Transverse colon (tissue), 4 donors: ENCODE measurements around the gene ZDHHC13. TPM values are rescaled to one million over a fixed set of nuclear protein-coding genes. Genes with fewer than 3 reads are reported as not detected.

Experiments used
- DNase-seq: peaks from one replicate; pipeline ENCODE4 v3.0.0-alpha.2; 2019
- H3K27ac ChIP-seq, 4 donors: fragments of 200-600 bp; sonication (generic); 2 replicates each; pipeline ENCODE4 v1.5.1; 2016 to 2018; ENCODE audit warnings: inconsistent platforms in 4 of 4
- H3K27me3 ChIP-seq: fragments of 200-600 bp; sonication (generic); 2 replicates; pipeline ENCODE4 v1.5.1; 2017; ENCODE audit warnings: inconsistent platforms
- H3K36me3 ChIP-seq, 4 donors: fragments of 200-600 bp; sonication (generic); 2 replicates each; pipeline ENCODE4 v1.5.1; 2017 to 2019; ENCODE audit warnings: inconsistent platforms in 4 of 4
- H3K4me1 ChIP-seq, 4 donors: fragments of 200-600 bp; sonication (generic); 2 replicates each; pipeline ENCODE4 v1.5.1; 2017 to 2020; ENCODE audit warnings: inconsistent platforms in 4 of 4
- H3K4me3 ChIP-seq, 4 donors: fragments of 200-600 bp; sonication (generic); 1 replicate in 1 of 4; 2 replicates in 3 of 4; pipeline versions ENCODE4 v1.5.1 to v1.6.1; 2017 to 2019; ENCODE audit warnings: inconsistent platforms in 4 of 4
- H3K9me3 ChIP-seq, 2 donors: fragments of 200-600 bp; sonication (generic); 2 replicates each; pipeline ENCODE4 v1.5.1; 2017 to 2019; ENCODE audit warnings: inconsistent platforms in 2 of 2
- EP300 ChIP-seq: sonication (generic); formaldehyde crosslinking; IDR thresholded peaks from one replicate; pipeline ENCODE4 v1.6.1; 2017; ENCODE audit warnings: antibody characterized with exemption, low read depth
- POLR2A ChIP-seq: fragments of 450-650 bp; IDR thresholded peaks from one replicate; pipeline ENCODE4 v1.6.1; 2016; ENCODE audit warnings: antibody characterized with exemption, mild to moderate bottlenecking, moderate library complexity
- POLR2AphosphoS5 ChIP-seq, 3 donors: sonication (generic); formaldehyde crosslinking; IDR thresholded peaks; one replicate each; pipeline ENCODE4 v1.6.1; 2016; ENCODE audit warnings: antibody characterized with exemption in 3 of 3
- WGBS, 2 donors: methylation state at CpG; one replicate each; pipeline ENCODE4 v1.1.5; 2018; ENCODE audit warnings: low coverage in 1 of 2; 5-methylcytosine and 5-hydroxymethylcytosine counted together
- in situ Hi-C, 4 donors: fragments of 200-750 bp; cut with MboI; loops; one replicate each; pipeline versions ENCODE4 v1.15.0 to v1.15.1; 2017; ENCODE audit warnings: low sequenced_read_pairs in 3 of 4, low pct_ligation_motif_present in 1 of 4, low pct_unique_long_range_greater_than_20kb in 1 of 4
- intact Hi-C: fragments of 100-400 bp; cut with DNase I; formaldehyde crosslinking; loops from one replicate; pipeline ENCODE4 v1.15.1; 2023; ENCODE audit warnings: low total_unique reads
- total RNA-seq, 4 donors: library from RNA; depleted of rRNA; stranded (reverse); fragments of >200 nt; gene quantifications; one replicate each; pipeline ENCODE4 v1.1.0, GENCODE V29; 2016
- TF ChIP-seq, protein P1 (sequence below), 5 experiments: fragments of 200-600 bp in 3 of 5; fragments of 450-650 bp in 2 of 5; sonication (generic) in 3 of 5; IDR thresholded peaks; 1 replicate in 2 of 5; 2 replicates in 3 of 5; pipeline ENCODE4 v1.5.1; 2016 to 2017; ENCODE audit warnings: antibody characterized with exemption in 5 of 5, inconsistent platforms in 3 of 5, mild to moderate bottlenecking in 2 of 5, moderate library complexity in 1 of 5

Gene ZDHHC13
- total RNA-seq, 4 donors from 2014 or later: 16.1 to 33.3 (median 28.3) TPM

DNA sequence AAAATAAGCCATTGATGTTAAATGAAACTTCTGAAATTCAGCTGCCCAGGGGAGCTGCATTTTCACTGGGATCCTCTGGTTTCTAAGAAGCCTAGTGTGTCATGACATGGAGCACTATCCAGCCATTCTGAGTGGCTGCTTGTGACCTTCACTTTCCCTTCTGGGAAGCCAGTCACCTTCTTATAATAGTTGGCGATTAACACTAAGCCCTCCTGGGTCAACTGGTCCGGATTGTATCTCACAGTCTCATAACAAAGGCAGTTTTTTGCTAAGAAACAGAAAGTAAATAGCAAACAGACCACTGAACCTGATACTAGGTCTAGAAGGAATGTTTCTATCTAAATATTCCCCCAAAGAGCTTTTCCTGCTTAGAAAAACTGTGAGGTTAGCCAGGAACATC is 76.9 kb downstream of the ZDHHC13 start:
- in situ Hi-C loops: no loop called here
- TF ChIP-seq EP300 (no peak), POLR2AphosphoS5 (IDR thresholded peaks at IDR 0.05) (no peak), POLR2A (no peak)
- TF ChIP-seq, protein P1, sequence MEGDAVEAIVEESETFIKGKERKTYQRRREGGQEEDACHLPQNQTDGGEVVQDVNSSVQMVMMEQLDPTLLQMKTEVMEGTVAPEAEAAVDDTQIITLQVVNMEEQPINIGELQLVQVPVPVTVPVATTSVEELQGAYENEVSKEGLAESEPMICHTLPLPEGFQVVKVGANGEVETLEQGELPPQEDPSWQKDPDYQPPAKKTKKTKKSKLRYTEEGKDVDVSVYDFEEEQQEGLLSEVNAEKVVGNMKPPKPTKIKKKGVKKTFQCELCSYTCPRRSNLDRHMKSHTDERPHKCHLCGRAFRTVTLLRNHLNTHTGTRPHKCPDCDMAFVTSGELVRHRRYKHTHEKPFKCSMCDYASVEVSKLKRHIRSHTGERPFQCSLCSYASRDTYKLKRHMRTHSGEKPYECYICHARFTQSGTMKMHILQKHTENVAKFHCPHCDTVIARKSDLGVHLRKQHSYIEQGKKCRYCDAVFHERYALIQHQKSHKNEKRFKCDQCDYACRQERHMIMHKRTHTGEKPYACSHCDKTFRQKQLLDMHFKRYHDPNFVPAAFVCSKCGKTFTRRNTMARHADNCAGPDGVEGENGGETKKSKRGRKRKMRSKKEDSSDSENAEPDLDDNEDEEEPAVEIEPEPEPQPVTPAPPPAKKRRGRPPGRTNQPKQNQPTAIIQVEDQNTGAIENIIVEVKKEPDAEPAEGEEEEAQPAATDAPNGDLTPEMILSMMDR (IDR thresholded peaks at IDR 0.05): no peak
- intact Hi-C loops: no loop called here
- H3K27ac ChIP-seq: no peak overlapping the region
- H3K9me3 ChIP-seq: no peaks in the 10 kb centered on the region
- peaks cover 0 to 5% (median 0%) of the 10 kb centered on the region in 4 donors for H3K4me1 ChIP-seq
- H3K27me3 ChIP-seq: no peaks in the 10 kb centered on the region
- H3K4me3 ChIP-seq: no peak overlapping the region
- DNase-seq: no peak
- no peaks in the 10 kb centered on the region for H3K36me3 ChIP-seq
- 83% methylated on average over 2 of the region's 2 CpGs; no CpG with 5 or more reads in 1 of the 2 donors for WGBS, 2 donors

DNA sequence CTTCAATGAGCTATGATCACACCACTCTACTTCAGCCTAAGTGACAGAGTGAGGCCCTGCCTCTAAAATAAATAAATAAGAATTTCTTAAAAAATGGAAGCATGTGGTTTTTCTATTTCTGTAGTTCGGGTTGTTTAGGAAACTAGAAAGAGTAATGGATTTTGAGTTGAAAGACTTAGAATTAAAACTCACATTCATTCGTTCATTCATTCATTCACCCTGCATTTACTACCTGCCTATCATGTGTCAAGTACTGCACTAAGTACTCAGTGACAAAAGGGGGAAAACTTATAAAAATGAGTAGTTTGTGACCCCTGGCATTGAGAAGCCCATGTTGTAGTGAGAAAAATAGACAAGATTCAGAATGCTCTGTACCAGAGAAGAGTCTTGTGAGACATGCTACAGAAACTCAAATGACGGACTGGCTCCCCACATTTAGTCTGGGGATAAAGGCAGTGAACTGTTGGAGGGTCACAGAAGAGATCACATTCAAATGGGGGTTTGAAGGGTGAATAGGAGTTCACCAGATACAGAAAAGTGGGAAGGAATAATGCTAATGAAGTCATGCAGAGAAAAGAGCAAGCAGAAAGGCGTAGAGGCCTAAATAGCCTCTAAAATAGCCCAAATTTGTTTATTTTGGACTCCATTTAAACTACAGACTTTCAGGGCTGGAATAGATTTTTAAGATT is 77.8 kb downstream of the ZDHHC13 start:
- in situ Hi-C loops: no loop called here
- Histone ChIP-seq H3K27me3 (no peaks in the 10 kb centered on the region), H3K4me3 (no peak overlapping the region), H3K27ac (no peak overlapping the region), H3K36me3 (no peaks in the 10 kb centered on the region), H3K4me1 (peaks cover 0 to 9% (median 0%) of the 10 kb centered on the region in 4 donors), H3K9me3 (no peaks in the 10 kb centered on the region)
- intact Hi-C loops: no loop called here
- TF ChIP-seq, protein P1 (IDR thresholded peaks at IDR 0.05): no peak
- TF ChIP-seq POLR2A (no peak), EP300 (no peak), POLR2AphosphoS5 (IDR thresholded peaks at IDR 0.05) (no peak)
- DNase-seq: no peak
- 85 to 91% methylated on average over 4 of the region's 4 CpGs for WGBS, 2 donors

DNA sequence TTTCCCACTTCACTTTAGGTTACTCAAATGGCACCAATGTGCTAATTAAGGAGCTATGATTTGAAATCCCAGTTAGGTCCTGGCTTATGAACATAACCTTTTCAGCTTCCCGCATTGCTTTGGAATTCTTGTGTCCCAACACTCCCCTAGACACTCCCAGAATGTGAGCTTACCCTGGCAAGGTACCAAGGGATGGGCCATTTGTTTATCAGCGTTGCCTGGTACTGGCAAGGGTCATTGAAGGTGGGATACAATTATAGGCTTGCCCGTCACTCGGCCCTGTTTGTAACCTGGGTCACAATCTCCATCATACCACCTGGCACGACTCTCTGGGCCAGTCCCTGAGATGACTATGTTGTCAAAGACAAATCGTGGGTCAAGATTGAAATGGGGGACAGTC is 79.5 kb downstream of the ZDHHC13 start:
- no peaks in the 10 kb centered on the region for H3K9me3 ChIP-seq
- H3K4me3 ChIP-seq: no peak overlapping the region
- H3K4me1 ChIP-seq: peaks cover 0 to 19% (median 5%) of the 10 kb centered on the region in 4 donors
- 20 to 52% methylated on average over 1 to 6 of the region's 6 CpGs for WGBS, 2 donors
- H3K36me3 ChIP-seq: no peaks in the 10 kb centered on the region
- intact Hi-C loops (no loop called here), in situ Hi-C loops (no loop called here)
- no peaks in the 10 kb centered on the region for H3K27me3 ChIP-seq
- H3K27ac ChIP-seq: no peak overlapping the region
- TF ChIP-seq EP300: no peak
- TF ChIP-seq POLR2A: no peak
- TF ChIP-seq, protein P1 (IDR thresholded peaks at IDR 0.05): no peak
- no peak for TF ChIP-seq POLR2AphosphoS5 (IDR thresholded peaks at IDR 0.05)
- peak; percentile 53 for DNase-seq

DNA sequence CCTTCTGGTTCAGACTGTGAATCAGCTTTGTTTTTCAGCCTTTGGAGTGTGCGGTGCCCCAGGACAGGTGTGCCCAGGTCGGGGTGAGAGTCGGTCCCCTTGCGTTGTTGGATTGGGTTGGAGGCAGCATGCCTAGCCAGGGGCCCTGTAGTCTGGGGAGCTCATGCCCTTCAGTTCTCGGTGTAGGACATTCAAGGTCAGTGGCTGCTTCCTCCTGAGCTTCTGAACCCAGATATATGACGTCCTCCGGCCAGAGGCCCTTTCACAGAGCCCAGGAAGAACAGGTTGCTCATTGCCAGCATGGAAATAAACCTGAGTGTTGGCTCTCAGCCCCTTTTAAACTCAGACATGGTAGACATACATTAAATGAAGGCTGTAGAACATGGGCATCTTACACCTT is 82.1 kb downstream of the ZDHHC13 start:
- no peak for TF ChIP-seq POLR2AphosphoS5 (IDR thresholded peaks at IDR 0.05)
- no peak for TF ChIP-seq EP300
- TF ChIP-seq, protein P1 (IDR thresholded peaks at IDR 0.05): no peak
- no peak for TF ChIP-seq POLR2A
- in situ Hi-C loops (no loop called here), intact Hi-C loops (no loop called here)
- Histone ChIP-seq H3K27me3 (no peaks in the 10 kb centered on the region), H3K4me3 (no peak overlapping the region), H3K4me1 (peaks cover 0 to 19% (median 5%) of the 10 kb centered on the region in 4 donors), H3K36me3 (no peaks in the 10 kb centered on the region), H3K27ac (no peak overlapping the region), H3K9me3 (no peaks in the 10 kb centered on the region)
- WGBS, 2 donors: 75% methylated on average over 7 of the region's 7 CpGs; no CpG with 5 or more reads in 1 of the 2 donors
- DNase-seq: no peak
